ENCODE data around the gene ALS2. TPM values are rescaled to one million over a fixed set of nuclear protein-coding genes. Genes with fewer than 3 reads are reported as not detected.
"Not testable (repeated sequence)": the region's sequence is repeated elsewhere in the genome, so short reads cannot be mapped to it uniquely, and the experiment has no call there.

ALS2 gene
- total RNA-seq, 2 experiments from 2014 or later: 15.2 to 16.5 TPM

DNA sequence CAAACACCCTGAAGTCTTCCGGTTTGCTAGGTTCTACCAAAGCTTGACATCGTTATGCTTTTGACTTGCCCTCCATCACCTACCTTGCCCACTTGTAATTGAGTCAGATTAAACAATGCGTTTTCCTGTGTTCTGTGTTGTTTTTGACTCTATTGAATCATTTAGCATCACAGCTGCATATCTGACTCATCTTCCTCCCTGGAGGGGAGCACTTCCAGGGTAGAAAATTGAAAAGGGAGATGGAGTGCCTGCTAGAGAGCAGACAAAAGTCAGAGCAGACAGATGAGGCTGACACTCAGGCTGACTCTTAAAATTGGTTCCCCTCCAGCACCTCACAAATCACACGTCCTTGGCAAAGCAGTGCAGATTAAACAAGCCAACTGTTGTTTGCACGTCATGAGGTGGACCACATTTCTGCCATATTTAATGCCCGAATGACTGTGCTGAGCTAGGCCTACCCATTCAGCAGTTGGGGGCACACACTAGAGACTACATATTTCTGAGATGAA, 84.5 kb downstream of the ALS2 start:
- ChIA-PET POLR2A (no interaction called here), CTCF (no interaction called here)

DNA sequence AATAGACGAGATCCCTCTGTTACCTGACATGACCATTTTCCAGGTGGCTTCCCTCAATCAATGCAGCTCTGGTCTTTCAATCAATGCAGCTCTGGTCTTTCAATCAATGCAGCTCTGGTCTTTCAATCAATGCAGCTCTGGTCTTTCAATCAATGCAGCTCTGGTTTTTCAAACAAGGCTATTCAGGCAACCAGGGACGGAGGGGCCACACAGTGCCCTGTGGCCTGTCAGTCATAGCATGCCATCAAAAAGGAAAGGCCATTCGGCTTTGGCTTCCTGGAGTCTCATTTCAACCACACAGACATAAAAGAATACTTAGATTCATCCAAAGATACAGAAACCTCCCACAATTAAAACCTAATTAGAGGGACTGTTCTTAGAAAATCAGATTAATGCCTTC, 95.6 kb downstream of the ALS2 start:
- ChIA-PET CTCF (no interaction called here), POLR2A (no interaction called here)

DNA sequence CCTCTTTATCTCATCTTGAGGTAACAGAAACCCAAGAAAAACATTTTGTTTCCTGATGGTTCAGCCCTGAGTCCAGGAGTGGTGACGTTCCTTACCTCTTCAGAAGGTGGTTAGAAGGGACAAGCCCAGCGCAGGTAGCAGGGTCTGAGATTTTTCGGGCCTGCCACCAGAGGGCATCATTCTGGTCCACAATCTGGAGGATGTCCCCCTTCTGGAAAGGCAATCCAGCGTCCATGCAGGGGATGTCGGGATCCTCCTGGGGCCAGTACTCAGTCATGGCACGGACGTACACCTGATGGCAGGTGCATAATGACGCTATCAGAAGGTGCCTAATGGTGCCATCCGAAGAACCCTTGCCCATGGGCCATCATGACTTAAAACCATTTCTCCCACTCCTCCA, 100.0 kb downstream of the ALS2 start:
- CTCF ChIA-PET: no interaction called here
- POLR2A ChIA-PET: interaction anchor here (0.6 kb wide), 1 partner anchor 32 kb away, joined by 13 read pairs; no protein-coding TSS in a partner anchor

DNA sequence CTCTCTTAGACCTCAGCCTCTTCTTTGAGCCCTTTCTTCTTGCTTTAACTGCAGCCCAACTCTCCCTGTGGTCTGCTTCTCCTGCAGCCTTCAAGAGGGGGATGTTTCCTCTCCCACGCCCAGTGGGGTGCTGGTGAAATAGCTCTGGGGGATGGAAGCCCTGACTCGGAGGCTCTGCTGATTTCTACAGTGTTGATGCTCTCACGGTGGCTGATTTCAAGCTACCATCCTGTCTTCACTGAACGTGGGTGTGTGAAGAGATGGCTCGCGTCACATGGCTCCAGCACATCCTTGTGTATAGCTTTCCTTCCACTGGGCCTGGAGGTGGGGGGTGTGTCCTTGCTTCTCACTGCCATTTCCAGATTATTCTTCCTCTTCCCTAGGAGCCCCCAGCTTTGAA, 102.3 kb downstream of the ALS2 start:
- POLR2A ChIA-PET: no interaction called here
- CTCF ChIA-PET: no interaction called here

DNA sequence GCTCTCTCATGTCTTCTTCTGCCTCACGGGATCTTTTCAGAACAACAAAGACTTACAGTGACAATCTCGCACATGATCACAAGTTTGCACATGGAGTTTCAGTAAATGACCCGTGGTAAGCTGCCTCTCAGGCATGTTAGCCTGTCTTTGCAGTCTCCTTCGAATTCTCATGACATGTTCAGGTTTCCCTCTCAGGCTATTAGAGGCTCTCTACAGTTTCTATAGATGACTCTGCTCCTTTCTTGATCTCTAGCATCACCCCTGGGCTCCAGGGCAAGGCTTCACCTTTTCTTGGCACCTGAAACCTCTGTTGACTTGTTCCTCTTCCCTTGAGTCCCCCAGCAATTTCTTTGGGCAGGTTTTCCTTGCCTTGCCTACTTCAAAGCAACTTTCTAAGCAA, 105.3 kb downstream of the ALS2 start:
- ChIA-PET POLR2A (no interaction called here), CTCF (no interaction called here)

DNA sequence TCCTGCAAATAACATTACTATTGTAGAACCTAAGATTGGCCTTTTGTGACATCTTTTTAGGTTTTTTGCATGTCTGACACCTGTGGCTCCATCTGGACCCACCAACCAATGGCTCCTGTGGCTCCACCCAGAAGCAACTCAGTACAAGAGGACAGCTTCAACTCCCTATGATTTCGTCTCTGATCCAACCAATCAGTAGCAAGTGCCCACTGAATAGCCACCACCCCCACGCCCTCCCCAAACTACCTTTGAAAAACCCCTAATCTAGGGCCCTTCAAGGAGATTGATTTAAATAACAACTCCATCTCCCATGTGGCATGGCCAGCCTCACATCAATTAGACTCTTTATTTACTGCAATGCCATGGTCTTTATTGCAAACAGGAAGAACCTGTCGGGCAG, 105.9 kb downstream of the ALS2 start:
- CTCF ChIA-PET: no interaction called here
- POLR2A ChIA-PET: no interaction called here

DNA sequence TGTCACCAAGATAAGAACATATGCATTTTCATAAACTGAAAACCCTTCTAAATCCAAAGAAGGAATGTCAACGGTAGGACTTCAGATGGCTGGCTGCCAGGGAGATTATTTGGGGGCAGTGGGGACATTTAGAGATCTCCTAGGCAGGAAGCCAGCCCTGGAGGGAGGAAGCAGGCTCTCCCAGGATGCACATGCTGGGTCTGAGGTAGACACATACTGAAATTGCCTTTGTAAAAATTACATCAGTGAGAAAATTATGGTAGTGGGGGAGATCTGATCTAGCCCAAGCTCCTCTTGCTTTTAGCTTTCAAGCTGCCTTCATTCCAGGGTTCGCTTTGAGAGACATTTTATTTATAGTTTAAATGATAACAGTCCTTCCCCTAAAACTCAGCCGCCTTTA, 106.4 kb downstream of the ALS2 start:
- CTCF ChIA-PET: no interaction called here
- POLR2A ChIA-PET: no interaction called here

DNA sequence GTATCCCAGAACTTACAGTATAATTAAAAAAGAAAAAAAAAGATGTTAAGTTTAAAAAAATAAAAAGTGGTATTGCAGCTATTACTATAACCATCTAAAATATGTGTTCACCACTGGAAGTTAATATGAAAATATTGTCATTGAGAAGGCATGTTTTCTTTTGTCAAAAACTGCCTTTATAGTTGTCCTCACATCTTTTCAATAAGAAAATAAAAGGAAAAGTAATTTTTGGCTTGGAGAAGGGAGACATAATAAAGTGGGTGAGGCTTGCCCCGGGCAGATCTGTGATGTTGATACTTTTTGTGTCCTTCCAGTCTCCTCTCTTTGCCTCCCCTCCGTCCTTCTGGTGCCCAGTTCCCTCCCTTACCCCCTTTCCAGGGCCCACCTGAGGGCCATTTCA, 107.2 kb downstream of the ALS2 start:
- POLR2A ChIA-PET: no interaction called here
- CTCF ChIA-PET: no interaction called here

DNA sequence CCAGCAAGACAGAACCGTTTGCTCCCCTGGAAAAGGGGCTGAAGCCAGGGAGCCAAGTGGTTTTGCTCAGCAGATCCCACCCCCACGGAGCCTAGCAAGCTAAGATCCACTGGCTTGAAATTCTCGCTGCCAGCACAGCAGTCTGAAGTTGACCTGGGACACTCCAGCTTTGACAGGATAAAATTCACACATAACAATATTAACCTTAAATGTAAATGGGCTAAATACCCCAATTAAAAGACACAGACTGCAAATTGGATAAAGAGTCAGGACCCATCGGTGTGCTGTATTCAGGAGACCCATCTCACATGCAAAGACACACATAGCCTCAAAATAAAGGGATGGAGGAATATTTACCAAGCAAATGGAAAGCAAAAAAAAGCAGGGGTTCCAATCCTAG, 109.5 kb downstream of the ALS2 start:
- POLR2A ChIA-PET, CTCF ChIA-PET: not testable (repeated sequence)

DNA sequence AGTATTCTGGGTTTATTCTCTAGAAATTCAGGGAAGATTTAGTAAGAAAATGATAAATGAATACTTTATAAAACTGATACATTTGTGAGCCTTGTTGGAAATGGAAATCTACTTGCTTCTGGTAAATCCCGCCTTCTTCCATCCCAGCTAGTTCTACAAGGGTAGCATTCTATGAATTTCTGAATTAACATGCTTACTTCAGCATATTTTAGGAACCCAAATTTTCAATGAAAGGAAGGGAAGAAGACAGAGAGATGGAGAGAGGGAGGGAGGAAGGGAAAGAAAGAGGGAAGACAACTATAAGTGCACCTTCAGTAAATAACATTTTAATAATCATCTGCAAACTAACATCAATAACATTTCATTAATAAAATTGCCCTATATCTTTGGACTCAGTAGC, 110.9 kb downstream of the ALS2 start:
- ChIA-PET CTCF (no interaction called here), POLR2A (no interaction called here)

DNA sequence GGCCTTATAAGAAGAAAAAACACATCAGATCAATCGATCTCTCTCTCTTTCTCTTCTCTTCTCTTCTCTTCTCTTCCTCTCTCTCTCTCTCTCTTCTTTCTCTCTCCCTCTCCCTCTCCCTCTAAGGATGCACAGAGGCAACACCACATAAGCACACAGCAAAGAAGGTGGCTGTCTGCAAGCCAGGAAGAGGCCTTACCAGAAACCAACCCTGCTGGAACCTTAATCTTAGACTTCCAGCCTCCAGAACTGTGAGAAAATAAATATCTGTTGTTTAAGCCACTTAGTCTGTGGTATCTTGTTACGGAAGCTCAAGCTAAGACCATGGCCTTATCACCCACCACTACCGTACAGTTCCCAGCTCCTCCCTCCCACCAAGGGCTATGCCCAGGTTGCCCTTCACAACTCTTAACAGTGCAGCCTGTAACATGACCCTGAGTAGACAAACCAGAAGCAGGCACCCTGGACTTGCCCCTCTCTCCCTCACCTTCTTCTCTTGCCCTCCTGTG, 112.3 kb downstream of the ALS2 start:
- ChIA-PET CTCF (no interaction called here), POLR2A (no interaction called here)

DNA sequence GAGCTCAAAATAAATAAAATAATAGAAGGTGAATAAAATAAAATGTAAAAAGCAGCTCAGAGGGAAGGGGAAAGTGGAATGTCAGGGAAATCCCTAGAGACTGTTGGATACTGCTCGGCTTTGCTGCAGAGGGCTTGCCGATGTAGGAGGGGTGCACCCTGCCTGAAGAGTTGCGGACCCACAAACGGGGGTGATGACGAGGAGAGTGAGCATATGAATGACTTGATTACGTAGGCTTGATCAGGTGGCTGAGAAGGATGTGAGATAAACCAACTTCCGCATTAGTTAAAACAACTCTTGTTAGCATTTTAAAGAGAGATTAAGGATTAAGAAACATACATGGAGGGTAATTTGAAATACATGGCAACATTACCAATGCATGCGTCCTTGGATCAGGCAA, 116.4 kb downstream of the ALS2 start:
- POLR2A ChIA-PET: no interaction called here
- CTCF ChIA-PET: no interaction called here

DNA sequence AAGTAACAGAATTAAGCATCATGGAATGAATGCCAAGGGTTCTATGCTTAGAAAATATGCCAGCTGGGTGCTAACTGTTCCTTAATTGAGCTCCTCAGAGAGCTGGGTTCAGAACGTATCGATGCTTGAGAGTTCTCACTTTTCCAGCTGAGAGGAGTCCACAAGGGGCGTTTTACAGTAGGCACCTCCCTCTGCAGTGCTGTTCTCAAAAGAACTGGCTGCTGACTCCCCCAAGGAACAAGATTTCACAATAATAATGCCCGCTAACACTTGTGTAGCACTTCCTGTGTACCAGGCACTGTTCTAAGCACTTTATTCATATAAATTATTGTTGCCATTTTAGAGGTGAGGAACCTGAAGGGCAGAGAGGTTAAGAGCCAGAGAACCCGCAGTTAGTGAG, 119.4 kb downstream of the ALS2 start:
- POLR2A ChIA-PET: no interaction called here
- CTCF ChIA-PET: no interaction called here

DNA sequence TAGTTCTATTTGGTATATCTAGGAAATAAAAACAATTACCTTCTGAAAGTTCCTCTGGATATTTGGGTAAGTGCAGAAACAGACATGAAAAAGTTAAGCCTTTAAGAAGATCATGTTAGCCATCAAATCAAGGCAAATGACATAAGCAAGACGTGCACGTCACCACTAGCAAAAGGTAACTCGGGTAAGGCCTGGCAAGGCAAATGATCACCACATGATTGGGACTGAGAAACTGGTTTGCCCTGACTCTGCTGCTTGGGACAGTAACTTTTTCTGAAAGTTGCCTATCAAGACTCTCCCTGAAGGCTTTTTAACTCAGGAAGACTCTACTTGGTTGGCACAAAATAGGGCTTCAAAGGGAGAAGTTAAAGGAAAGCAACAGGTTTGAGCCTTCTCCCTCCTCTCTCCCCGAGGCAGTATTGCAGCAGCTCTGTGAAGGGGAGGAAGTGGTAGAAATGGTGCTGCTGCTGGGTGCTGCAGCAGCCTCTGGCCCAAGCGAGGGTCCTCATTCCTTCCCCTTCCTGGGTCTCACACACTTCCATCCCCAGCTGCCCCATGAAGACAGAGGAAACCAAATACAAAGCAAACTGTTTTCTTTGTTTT, 120.3 kb downstream of the ALS2 start:
- ChIA-PET POLR2A (no interaction called here), CTCF (no interaction called here)

DNA sequence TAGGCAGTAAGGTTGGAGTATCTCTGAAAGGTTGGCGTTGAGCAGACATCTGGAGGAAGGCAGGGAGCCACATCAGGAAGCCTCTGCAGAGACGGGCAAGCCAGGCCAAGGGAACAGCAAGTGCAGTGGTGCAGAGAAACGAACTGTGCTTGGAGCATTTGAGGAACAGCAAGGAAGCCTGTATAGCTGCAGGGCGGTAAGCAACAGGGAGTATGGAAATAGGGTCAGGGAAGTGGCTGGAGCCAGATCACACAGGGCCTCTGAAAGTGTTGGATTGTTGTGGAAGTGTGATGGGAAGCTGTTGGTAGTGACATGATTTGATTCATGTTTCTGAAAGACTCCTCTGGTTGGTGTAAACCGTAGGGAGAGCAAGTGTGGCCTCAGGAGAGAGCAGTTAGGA, 124.0 kb downstream of the ALS2 start:
- ChIA-PET CTCF (interaction anchor here (0.9 to 1.0 kb wide), 2 partner anchors 9 to 14 kb away, joined by 3 to 5 read pairs; partner anchors contain the start of gene TMEM237), POLR2A (no interaction called here)

DNA sequence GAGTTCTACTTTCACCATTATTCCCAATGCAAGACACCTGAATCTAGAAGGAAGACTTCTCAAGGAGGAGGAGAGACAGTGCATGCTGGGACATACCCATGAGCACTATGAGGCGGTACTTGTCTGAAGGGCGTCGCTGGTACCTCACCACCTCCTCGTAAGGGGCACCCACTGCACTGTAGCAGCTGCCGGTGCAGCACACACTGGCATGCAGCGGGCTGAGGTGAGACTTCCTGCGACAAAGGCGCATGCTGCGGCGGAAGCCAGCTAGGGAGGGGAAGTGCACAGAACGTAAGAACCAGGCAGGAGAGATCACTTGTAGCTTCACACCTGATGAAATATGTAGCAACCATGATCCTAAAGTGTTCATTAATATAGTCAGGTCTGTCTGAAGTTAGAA, 124.6 kb downstream of the ALS2 start:
- POLR2A ChIA-PET: no interaction called here
- CTCF ChIA-PET: no interaction called here

DNA sequence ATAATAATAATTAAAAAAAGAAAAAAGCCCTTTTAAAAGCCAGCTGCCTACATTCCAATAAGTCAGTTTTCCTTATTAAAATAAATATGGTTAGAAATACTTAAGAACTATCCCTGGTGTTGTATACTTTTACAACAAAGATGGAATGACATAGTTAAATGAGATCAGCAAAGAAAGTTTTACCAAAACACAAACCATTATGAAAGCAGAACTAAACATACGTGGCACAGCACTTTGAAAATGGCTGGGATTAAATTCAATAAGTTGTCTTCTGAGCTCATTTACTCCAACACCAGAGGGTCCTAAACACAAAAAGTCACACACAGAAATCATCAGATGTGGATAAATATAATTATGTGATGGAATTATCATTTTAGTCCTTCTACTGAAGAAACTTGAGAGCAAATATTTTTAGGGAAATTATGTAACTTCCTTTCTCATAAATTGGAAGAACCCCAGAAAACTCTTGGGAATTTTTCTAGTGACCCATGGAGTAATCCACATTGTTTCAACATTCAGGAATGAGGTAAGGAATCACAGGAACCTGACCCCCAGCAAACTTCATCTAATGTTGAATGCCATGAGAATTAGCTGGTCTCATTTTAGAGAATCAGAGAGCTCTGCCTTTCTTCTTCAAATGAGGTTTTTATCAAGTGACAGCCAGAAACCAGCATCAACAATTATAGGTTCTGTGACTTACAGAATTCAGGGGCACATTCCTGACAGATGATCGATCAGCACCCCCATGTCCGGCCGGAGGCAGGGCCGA, 125.9 kb downstream of the ALS2 start:
- ChIA-PET POLR2A (no interaction called here), CTCF (no interaction called here)

DNA sequence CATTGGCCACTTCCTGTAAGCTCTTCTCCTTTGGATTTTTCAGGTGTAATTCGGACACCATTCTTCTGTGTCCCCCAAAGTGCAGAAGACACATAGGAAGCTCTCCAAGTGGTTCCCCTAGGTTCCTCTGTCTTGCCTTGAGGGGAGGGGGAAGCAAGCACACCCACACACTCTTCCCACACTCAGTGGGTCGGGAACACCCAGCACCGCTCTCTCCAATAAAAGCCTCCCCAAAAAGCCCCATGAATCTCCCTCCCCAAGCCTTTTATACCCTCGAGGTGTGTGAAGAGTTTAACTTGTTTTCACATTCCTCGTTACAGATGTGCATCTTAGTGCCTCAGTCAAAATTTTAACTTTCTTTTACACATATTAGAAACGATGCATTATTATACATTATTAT, 127.5 kb downstream of the ALS2 start:
- POLR2A ChIA-PET: no interaction called here
- CTCF ChIA-PET: no interaction called here
